Stimulated activated naive CD8-positive, alpha-beta T cell treated with anti-CD3 and anti-CD28 coated beads, Interleukin-15, Interleukin-2, amounts not matched to agents 100 ng/mL and 50 ng/mL, for 24 hours (primary cell): ENCODE results near the gene PIM1.
"Not testable (repeated sequence)": the region's sequence is repeated elsewhere in the genome, so short reads cannot be mapped to it uniquely, and the experiment has no call there.

Experiments used
- H3K27ac Mint-ChIP-seq: one replicate; pipeline ENCODE4 v1.8.0; 2021; ENCODE audit warnings: mild to moderate bottlenecking, mixed read lengths
- H3K27me3 Mint-ChIP-seq: one replicate; pipeline ENCODE4 v1.8.0; 2021; ENCODE audit warnings: mixed read lengths
- H3K36me3 Mint-ChIP-seq: one replicate; pipeline ENCODE4 v1.8.0; 2021; ENCODE audit warnings: low read depth, mixed read lengths
- H3K4me1 Mint-ChIP-seq: one replicate; pipeline ENCODE4 v1.8.0; 2021; ENCODE audit warnings: low read depth, mixed read lengths
- H3K4me3 Mint-ChIP-seq: one replicate; pipeline ENCODE4 v1.8.0; 2021; ENCODE audit warnings: mild to moderate bottlenecking, mixed read lengths
- H3K9me3 Mint-ChIP-seq: one replicate; pipeline ENCODE4 v1.8.0; 2021; ENCODE audit warnings: mixed read lengths

The PIM1 gene

DNA sequence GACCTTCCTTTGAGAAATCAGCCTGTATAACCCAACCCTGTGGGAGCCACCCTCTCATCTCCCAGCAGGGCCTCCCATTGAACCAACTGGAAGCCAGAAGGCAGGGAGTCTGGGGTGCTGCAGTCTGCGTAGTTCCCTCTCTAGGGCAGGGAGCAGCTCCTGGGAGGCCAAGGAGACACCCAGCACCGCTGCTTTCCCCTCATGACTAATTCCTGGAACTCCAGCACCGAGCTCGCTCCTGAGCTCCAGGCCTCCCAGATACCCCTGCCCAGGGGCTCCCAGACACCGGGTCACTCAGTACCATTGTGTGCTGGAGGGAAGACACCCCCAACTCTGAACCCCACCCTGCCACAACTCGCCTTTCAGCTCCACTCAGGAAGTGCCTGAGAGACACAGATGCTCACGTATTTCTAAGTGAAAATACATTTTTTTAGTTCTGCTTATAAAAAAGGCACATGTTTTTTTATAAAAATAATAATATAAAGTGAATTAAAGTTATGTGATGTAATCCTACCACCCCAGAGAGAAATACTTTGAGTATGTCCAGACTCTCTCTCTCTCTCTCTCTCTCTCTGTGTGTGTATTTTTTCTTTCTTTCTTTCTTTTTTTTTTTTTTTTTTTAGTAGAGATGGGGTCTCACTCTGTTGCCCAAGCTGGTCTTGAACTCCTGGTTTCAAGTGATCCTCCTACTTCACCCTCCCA, 17.5 kb downstream of the PIM1 start:
- Mint-ChIP-seq H3K27ac (peak overlapping the region; percentile 86), H3K27me3 (no peaks in the 10 kb centered on the region), H3K4me3 (no peak overlapping the region), H3K4me1 (peaks cover 84% of the 10 kb centered on the region), H3K36me3 (no peaks in the 10 kb centered on the region), H3K9me3 (no peaks in the 10 kb centered on the region)

DNA sequence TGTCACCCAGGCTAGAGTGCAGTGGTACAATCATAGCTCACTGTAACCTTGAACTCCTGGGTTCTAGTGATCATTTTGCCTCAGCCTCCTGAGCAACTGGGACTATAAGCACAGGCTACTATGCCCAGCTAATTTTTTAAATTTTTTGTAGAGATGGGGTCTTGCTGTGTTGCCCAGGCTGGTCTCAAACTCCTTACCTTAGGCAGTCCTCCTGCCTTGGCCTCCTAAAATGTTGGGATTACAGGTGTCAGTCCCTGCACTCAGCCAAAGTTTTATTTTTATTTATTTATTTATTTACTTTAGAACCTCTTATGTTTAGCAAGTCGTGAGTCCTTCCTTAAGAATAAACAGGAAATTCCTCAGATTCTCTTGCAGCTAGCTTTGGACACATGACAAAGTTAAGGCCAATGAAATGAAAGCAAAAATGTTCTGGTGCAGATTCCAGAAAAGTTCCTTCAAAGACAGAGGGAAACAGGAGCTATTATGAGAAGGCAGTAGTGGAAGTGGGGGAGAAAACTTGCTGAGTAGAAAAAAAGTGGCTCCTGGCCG, 19.1 kb downstream of the PIM1 start:
- no peaks in the 10 kb centered on the region for H3K9me3 Mint-ChIP-seq
- H3K4me3 Mint-ChIP-seq, result no peak overlapping the region
- H3K27me3 Mint-ChIP-seq, result no peaks in the 10 kb centered on the region

DNA sequence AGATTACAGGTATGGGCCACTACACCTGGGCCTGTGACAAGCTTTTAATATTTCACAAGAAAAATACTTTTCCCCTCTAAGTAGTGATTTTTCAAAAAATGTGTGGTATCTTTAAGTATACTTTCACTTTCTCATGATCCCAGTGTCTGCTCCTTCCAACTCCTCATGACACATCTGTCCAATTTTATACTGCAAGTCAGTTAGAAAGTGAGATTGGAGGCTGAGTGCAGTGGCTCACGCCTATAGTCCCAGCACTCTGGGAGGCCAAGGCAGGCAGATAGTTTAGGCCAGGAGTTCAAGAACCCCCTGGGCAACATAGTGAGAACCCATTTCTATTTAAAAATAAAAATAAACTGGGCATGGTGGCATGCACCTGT, 20.2 kb downstream of the PIM1 start:
- no peaks in the 10 kb centered on the region for H3K27me3 Mint-ChIP-seq
- peaks cover 87% of the 10 kb centered on the region for H3K4me1 Mint-ChIP-seq
- H3K4me3 Mint-ChIP-seq, result peak overlapping the region; percentile 4
- H3K9me3 Mint-ChIP-seq, result no peaks in the 10 kb centered on the region
- H3K27ac Mint-ChIP-seq, result peak overlapping the region; percentile 50
- H3K36me3 Mint-ChIP-seq, result no peaks in the 10 kb centered on the region

More for the DNA sequence above, 19.1 kb downstream of the PIM1 start:
- H3K27ac Mint-ChIP-seq, result peak overlapping the region; percentile 3
- peaks cover 84% of the 10 kb centered on the region for H3K4me1 Mint-ChIP-seq
- no peaks in the 10 kb centered on the region for H3K36me3 Mint-ChIP-seq

DNA sequence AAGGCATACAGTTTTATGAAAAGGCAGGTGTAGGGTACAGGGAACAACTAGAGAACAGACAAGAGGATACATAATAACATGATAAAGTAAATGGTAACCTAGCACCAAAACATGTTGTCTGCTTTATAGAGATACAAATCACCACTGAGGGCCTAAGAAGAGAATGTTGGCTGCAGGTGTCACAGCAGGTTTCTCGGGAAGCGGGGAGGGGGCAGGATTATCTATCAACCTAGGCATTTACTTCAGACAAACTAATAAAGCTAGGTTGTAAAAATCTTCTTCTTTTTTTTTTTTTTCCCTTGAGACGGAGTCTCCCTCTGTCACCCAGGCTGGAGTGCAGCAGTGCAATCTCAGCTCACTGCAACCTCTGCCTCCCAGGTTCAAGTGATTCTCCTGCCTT, 22.7 kb downstream of the PIM1 start:
- no peaks in the 10 kb centered on the region for H3K36me3 Mint-ChIP-seq
- no peak overlapping the region for H3K4me3 Mint-ChIP-seq
- H3K9me3 Mint-ChIP-seq, result no peaks in the 10 kb centered on the region
- no peaks in the 10 kb centered on the region for H3K27me3 Mint-ChIP-seq
- H3K4me1 Mint-ChIP-seq, result peaks cover 64% of the 10 kb centered on the region
- peak overlapping the region; percentile 86 for H3K27ac Mint-ChIP-seq

DNA sequence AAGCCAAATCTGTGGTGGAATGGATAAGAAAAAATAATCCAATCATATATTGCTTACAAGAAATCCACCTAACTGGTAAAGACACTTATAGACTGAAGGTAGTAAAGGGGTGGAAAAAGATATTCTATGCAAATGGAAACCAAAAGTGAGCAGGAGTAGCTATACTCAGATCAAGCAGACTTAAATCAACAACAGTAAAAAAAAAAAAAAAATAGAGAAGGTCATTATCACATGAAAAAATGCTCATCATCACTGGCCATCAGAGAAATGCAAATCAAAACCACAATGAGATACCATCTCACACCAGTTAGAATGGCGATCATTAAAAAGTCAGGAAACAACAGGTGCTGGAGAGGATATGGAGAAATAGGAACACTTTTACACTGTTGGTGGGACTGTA, 24.9 kb downstream of the PIM1 start:
- not testable (repeated sequence) for H3K9me3 Mint-ChIP-seq, H3K27me3 Mint-ChIP-seq, H3K4me3 Mint-ChIP-seq, H3K36me3 Mint-ChIP-seq
- Mint-ChIP-seq H3K27ac (peak overlapping the region; percentile 50), H3K4me1 (peaks cover 47% of the 10 kb centered on the region)

DNA sequence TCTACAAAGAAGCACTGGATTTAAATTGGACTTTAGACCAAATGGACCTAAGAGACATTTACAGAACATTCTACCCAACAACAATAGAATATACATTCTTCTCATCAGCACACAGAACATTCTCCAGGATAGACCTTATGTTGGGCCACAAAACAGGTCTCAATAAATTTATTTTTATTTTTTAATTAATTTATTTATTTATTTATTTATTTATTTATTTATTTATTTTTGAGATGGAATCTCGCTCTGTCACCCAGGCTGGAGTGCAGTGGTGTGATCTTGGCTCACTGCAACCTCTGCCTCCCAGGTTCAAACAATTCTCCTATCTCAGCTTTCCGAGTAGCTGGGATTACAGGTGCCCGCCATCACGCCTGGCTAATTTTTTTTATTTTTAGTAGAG, 26.5 kb downstream of the PIM1 start:
- H3K27me3 Mint-ChIP-seq, H3K27ac Mint-ChIP-seq, H3K4me3 Mint-ChIP-seq: not testable (repeated sequence)

DNA sequence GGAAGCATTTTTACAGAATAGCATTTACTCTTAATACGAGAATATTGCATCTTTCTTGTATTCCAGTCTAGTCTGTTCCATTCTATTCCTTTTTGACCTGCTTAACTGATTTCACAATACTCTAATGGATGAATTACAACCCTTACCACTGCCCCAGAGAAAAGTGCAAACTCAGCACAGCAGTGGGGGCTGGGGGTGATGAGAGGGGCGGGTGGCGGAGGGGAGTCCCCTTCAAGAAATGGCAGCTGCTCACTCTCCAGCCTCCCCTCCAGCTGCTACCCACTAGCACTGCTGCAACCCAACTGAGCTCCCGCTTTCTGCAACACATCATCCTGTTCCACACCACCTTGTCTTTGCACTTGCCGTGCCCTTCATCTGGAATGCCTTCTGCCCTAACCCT, 30.1 kb downstream of the PIM1 start:
- Mint-ChIP-seq H3K27ac (no peak overlapping the region), H3K27me3 (no peaks in the 10 kb centered on the region)

More for the DNA sequence above, 26.5 kb downstream of the PIM1 start:
- not testable (repeated sequence) for H3K36me3 Mint-ChIP-seq, H3K9me3 Mint-ChIP-seq
- peaks cover 33% of the 10 kb centered on the region for H3K4me1 Mint-ChIP-seq

DNA sequence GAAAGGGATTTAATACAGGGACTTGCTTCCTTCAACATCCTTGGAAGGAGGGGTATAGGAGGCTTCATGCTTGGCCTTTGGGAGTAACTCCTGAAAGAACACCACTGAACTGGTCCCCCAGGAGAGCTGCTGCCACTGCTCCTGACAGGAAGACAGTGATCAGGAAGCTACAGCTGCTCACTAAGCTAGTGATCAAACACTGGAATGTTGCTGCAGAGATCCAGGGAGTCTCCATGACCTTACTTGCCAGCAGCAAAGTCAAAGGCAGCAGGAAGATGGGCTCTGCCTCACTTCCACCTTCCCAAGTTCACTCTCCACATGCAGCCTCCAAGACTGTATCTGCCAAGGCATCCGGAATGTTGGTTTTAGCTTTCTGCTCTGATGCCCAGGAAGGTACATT, 31.8 kb downstream of the PIM1 start:
- H3K27ac Mint-ChIP-seq, result no peak overlapping the region
- no peaks in the 10 kb centered on the region for H3K27me3 Mint-ChIP-seq
- H3K4me1 Mint-ChIP-seq, result peaks cover 46% of the 10 kb centered on the region
- no peaks in the 10 kb centered on the region for H3K9me3 Mint-ChIP-seq
- no peaks in the 10 kb centered on the region for H3K36me3 Mint-ChIP-seq
- no peak overlapping the region for H3K4me3 Mint-ChIP-seq

More for the DNA sequence above, 30.1 kb downstream of the PIM1 start:
- Mint-ChIP-seq H3K4me1 (peaks cover 30% of the 10 kb centered on the region), H3K9me3 (no peaks in the 10 kb centered on the region), H3K4me3 (no peak overlapping the region), H3K36me3 (no peaks in the 10 kb centered on the region)

DNA sequence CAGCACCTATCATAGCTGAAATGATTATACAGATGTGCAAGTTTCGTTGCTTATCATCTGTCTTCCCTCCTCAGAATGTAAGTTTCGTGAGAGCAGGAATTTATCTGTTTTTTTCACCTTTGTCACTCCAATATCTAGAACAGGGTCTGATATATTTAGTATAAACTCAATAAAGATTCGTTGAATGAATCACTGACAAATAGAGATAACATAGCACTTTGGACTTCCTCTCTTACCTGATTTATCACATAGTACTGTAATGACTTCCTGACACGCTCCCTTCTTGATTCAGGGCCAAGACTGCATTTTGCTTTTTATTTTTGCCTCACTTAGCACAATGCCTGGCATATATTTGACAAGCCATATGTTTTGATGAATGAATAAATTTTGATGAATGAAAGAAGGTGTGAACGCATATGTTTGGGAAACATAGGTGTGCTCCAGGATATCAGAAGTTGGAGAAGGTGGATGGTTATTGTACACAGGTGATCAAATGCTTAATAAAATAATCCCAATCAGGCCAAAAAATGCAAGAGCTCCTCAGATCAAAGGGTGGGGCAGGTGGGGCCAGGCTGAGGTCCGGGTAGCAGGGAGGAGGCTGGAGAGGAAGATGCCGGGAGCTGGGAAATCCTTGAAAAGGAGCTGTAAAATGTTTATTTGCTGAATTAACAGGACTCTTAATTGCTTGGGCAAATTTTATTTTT, 33.0 kb downstream of the PIM1 start:
- H3K27me3 Mint-ChIP-seq, result no peaks in the 10 kb centered on the region
- peak overlapping the region; percentile 75 for H3K27ac Mint-ChIP-seq
- H3K4me3 Mint-ChIP-seq, result peak overlapping the region; percentile 46
- no peaks in the 10 kb centered on the region for H3K9me3 Mint-ChIP-seq
- no peaks in the 10 kb centered on the region for H3K36me3 Mint-ChIP-seq
- peaks cover 58% of the 10 kb centered on the region for H3K4me1 Mint-ChIP-seq

DNA sequence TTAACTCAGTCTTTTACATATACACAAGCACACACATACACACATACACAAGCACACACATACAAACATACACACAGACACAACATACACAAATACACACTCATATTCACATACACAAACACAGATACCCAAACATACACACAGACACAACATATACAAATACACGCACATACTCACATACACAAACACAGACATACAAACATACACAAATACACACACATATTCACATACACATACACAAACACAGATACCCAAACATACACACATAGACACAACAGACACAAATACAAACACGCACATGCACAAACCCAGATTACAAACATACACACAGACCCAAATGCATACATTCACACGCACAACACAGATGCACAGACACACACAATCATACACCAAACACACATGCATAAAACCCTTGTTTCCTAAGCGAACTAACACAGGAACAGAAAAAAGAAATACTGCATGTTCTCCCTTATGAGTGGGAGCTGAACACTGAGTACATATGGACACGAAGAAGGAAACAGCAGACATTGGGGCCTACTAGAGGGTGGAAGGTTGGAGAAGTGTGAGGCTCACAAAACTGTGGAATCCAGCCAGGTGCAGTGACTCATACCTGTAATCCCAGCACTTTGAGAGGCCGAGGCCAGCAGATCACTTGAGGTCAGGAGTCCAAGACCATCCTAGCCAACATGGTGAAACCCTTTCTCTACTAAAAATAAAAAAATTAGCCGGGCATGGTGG, 34.2 kb downstream of the PIM1 start:
- H3K4me1 Mint-ChIP-seq, result peaks cover 68% of the 10 kb centered on the region
- H3K36me3 Mint-ChIP-seq, result no peaks in the 10 kb centered on the region
- no peaks in the 10 kb centered on the region for H3K9me3 Mint-ChIP-seq
- peak overlapping the region; percentile 75 for H3K27ac Mint-ChIP-seq
- H3K27me3 Mint-ChIP-seq, result no peaks in the 10 kb centered on the region
- no peak overlapping the region for H3K4me3 Mint-ChIP-seq

DNA sequence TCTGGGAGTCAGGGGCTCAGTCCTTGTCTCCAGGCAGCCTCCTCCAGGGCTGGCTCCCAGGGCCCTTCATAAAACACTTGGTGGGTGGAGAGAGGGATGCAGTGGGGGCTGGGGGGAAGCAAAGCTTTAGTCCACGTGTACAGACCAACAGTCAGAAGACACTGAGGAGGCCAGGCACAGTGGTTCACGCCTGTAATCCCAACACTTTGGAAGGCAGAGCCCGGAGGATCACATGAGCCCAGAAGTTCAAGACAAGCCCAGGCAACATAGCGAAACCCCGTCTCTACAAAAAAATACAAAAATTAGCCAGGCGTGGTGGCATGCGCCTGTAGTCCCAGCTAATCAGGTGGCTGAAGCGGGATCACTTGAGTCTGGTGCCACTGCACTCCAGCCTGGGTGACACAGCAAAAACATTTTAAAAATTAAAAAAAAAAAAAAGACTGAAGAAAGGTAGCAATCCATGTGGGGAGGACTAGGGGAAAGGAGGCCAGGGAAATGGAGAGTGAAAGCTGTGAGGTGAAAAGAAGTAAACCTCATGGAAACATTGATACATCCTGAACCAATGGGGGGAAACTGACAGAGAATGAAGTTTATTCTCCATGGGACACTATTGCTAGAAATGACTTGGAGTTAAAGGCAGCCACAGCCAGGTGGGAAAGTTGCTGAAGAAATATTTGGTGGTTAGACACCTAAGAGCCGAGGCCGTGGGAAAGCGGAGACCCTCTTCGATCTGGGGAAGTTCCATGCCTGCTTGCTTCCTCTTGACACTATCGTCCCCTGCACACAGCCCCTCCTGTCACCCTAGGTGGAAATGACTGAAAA, 35.4 kb downstream of the PIM1 start:
- Mint-ChIP-seq H3K36me3 (no peaks in the 10 kb centered on the region), H3K4me1 (peaks cover 80% of the 10 kb centered on the region), H3K4me3 (peak overlapping the region; percentile 58), H3K9me3 (no peaks in the 10 kb centered on the region), H3K27ac (peak overlapping the region; percentile 92), H3K27me3 (no peaks in the 10 kb centered on the region)

DNA sequence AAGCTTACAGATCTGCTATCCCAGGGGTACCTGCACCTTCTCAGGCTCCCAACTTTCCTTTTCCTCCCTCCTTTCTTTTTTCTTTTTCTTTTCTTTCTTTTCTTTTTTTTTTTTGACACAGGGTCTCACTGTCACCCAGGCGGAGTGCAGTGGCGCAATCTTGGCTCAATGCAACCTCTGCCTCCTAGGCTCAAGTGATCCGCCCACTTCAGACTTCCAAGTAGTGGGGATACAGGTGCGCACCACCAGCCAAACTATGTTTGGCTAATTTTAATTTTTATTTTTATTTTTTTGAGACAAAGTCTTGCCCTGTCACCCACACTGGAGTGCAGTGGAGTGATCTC, 36.0 kb downstream of the PIM1 start:
- no peaks in the 10 kb centered on the region for H3K9me3 Mint-ChIP-seq
- H3K36me3 Mint-ChIP-seq, result no peaks in the 10 kb centered on the region
- peaks cover 83% of the 10 kb centered on the region for H3K4me1 Mint-ChIP-seq
- peak overlapping the region; percentile 58 for H3K4me3 Mint-ChIP-seq
- H3K27ac Mint-ChIP-seq, result peak overlapping the region; percentile 92
- no peaks in the 10 kb centered on the region for H3K27me3 Mint-ChIP-seq

DNA sequence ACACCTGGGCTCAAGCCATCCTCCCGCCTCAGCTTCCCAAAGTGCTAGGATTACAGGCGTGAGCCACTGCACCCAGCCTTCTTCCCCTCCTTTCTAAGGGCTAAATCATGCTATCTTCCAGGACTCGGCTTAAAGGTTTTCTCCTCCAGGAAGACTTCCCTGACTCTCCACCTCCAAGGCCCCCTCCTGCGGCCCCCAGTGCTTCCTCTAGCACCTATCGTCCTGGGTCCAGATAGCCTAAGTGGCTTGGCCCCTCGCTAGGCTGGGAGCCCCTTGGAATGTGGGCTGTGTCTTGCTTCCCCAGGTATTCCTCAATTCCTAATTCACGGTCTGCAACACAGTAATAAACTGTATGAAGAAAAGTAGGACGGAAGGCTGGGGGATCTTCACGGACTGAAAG, 36.7 kb downstream of the PIM1 start:
- H3K4me3 Mint-ChIP-seq, result no peak overlapping the region
- no peaks in the 10 kb centered on the region for H3K27me3 Mint-ChIP-seq
- H3K36me3 Mint-ChIP-seq, result no peaks in the 10 kb centered on the region
- H3K9me3 Mint-ChIP-seq, result no peaks in the 10 kb centered on the region
- peaks cover 83% of the 10 kb centered on the region for H3K4me1 Mint-ChIP-seq
- H3K27ac Mint-ChIP-seq, result peak overlapping the region; percentile 75

DNA sequence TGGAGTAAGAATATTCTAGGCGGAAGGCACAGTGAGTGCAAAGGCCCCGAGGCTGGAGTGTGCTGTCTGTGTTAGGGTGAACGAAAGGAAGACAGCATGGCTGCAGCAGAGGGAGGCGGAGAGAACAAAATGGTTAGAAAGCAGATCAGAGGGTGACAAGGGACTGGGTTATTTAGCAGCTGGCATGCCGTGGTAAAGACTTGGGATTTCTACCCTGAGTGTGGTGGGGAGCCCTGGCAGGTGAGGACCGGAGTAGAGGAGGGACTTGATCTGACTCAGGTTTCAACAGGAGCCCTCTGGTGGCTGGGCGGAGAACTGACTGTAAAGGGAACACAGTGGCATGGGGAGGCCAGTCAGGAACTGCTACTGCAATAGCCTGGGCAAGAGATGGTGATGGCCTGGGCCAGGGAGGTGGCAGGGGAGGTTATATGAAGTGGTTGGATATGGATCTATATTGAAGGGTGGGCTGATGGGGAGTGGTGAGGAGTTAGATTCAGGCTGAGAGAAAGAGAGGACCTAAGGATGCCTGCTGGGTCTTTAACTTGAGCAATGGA, 38.0 kb downstream of the PIM1 start:
- no peaks in the 10 kb centered on the region for H3K9me3 Mint-ChIP-seq
- no peaks in the 10 kb centered on the region for H3K36me3 Mint-ChIP-seq
- H3K4me1 Mint-ChIP-seq, result peaks cover 72% of the 10 kb centered on the region
- H3K27ac Mint-ChIP-seq, result peak overlapping the region; percentile 85
- H3K27me3 Mint-ChIP-seq, result no peaks in the 10 kb centered on the region
- no peak overlapping the region for H3K4me3 Mint-ChIP-seq
